ENCODE data around the gene MEFV. TPM values are rescaled to one million over a fixed set of nuclear protein-coding genes. Genes with fewer than 3 reads are reported as not detected.

The MEFV gene
- 0.27 TPM for total RNA-seq
- under 1 TPM; 0.20 to 0.45 (median 0.31) TPM for polyA plus RNA-seq (ENCODE audit: insufficient read depth in 1 of 8, insufficient read length in 8 of 8, low replicate concordance in 1 of 8)
- long read RNA-seq, donor 1, result 0 reads
- long read RNA-seq, donor 2, result 0 reads
- long read RNA-seq, donor 3, result 0 reads
- long read RNA-seq, donor 4, result 0 reads
- long read RNA-seq, donor 5, result 0 reads
- long read RNA-seq, donor 6, result 0 reads
- long read RNA-seq, donor 7, result 0 reads
- long read RNA-seq, donor 8, partial matches to known transcripts, result 5 of 5 reads
- long read RNA-seq, donor 8, other reads (novel, unspliced or antisense), result 0 of 5 reads
- long read RNA-seq, donor 9, result 0 reads
- long read RNA-seq, donor 10, result 0 reads
- long read RNA-seq, donor 11, result 0 reads

DNA sequence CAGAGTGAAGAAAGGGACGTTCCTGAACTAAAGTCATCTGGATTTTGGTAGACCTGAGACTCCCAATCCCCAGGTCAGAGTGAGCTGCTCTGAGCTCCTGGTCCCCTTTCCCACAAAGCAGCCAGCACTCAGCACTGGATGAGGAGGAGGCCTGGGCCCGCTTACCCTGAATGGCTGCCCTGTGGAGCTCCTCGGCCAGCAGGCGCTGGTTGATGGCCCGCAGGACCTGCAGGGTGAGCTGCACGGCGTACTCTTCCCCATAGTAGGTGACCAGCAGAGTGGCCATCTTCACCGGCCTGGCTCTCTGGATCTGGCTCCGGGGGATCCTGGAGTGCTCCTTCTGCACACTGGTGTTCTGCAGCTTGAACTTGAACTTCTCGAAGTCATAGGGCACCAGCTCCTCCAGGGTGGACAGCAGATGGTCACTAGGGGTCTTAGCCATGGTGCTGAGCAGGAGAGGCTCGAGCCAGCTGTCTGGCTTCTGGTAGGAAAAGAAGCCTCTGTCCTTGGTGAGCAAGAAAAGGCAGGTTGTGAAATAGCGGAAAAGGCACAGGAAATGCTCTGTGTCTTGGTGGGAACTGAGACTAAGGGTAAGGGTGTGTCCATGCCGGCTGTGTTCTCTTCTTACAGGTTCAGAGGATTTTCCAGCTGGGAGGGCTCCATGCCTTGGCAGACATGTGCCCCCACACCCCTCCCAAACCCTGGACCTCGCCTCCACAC lies at the start of gene MEFV:
TSS of gene MEFV (minus strand) at position 488 of the 720 bp plus-strand sequence. CDS start at position 442, 46 bp downstream.
- H3K27me3 ChIP-seq (ENCODE audit: control insufficient read depth, insufficient read depth, low read length), result peaks cover 12% of the 10 kb centered on the region
- H3K4me3 ChIP-seq (ENCODE audit: low read length), result no peak within 1 kb of the TSS
- peaks cover 2% of the 10 kb centered on the region for H3K4me1 ChIP-seq (ENCODE audit: control insufficient read depth, insufficient read depth, low read length)
- H3K27ac ChIP-seq (ENCODE audit: low read length), result no peak within 1 kb of the TSS
- no peaks in the 10 kb centered on the region for H3K9me3 ChIP-seq (replicated peaks; ENCODE audit: control insufficient read depth, low read depth, low read length)
- WGBS (ENCODE audit: insufficient coverage), result 85% methylated on average over 12 of the region's 14 CpGs
- peak; percentile 49 for DNase-seq
- no peaks in the 10 kb centered on the region for H3K36me3 ChIP-seq (ENCODE audit: control insufficient read depth, insufficient read depth, low read length)

GRCh38 chr16:3306078-3306477 lies 49.6 kb upstream of the MEFV start:
- Histone ChIP-seq H3K27me3 (ENCODE audit: control insufficient read depth, insufficient read depth, low read length) (peaks cover 3% of the 10 kb centered on the region), H3K36me3 (ENCODE audit: control insufficient read depth, insufficient read depth, low read length) (peaks cover 37% of the 10 kb centered on the region), H3K4me3 (ENCODE audit: low read length) (peak overlapping the region; percentile 88), H3K9me3 (replicated peaks; ENCODE audit: control insufficient read depth, low read depth, low read length) (peaks cover 80% of the 10 kb centered on the region), H3K27ac (ENCODE audit: low read length) (peak overlapping the region; percentile 97), H3K4me1 (ENCODE audit: control insufficient read depth, insufficient read depth, low read length) (peaks cover 8% of the 10 kb centered on the region)
- WGBS (ENCODE audit: insufficient coverage), result 65% methylated on average over 7 of the region's 11 CpGs
- DNase-seq, result no peak

DNA sequence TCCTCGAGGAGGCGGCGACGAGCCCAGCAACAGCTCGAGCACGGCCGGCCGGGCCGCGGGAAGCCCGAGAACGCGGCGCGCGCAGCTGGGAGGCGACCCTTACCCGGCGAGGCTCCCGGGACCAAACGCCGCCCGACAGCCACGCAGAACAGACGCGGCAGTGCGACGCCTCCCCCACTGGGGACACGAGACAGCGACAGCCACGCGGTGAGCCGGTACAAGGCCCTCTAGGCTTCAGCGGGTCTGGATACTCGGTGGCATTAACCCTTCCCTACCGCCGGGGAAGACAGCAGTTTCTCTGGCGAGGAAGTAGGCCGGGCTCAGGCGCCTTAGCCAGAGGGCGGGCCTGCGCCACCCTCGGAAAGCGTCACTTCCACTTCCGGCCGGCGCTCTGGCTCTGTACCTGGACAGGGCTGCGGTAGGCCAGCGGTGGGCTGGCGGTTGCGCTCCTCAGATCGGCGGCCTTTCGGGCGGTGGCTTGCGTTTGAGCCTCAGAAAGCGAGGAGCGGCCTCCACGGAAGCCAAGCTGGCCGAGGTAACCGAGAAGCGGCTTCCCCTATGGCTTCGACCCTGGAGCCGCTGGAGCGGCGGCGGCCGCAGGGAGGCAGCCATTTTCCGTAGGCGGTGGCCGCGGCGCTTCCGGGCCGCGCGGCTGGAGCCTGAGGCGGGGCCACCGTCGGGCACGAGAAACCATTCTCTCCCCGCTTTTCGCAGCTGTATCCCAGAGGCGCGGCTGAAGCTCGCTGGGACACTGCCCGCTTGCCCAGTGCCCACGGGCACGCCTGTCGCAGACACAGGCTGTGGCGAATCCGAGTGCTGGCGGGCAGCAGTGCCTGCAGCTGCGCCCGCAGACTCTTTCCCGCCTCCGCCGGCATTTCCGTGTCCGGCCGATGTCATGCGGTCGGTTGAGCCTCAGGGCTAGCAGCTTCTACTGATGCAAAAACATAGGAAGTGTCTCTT lies 49.0 kb upstream of the MEFV start, which contains the start of the genes TIGD7 and ZNF75A:
TSS of gene TIGD7 (minus strand) at position 322 of the 960 bp plus-strand sequence. CDS start 4,816 bp downstream, outside the sequence.
TSS of gene ZNF75A (plus strand) at position 389 of the 960 bp plus-strand sequence. CDS start 2,932 bp downstream, outside the sequence.
- peaks cover 3% of the 10 kb centered on the region for H3K27me3 ChIP-seq (ENCODE audit: control insufficient read depth, insufficient read depth, low read length)
- DNase-seq, result peak; percentile 95
- peaks cover 43% of the 10 kb centered on the region for H3K36me3 ChIP-seq (ENCODE audit: control insufficient read depth, insufficient read depth, low read length)
- peaks cover 8% of the 10 kb centered on the region for H3K4me1 ChIP-seq (ENCODE audit: control insufficient read depth, insufficient read depth, low read length)
- peaks cover 81% of the 10 kb centered on the region for H3K9me3 ChIP-seq (replicated peaks; ENCODE audit: control insufficient read depth, low read depth, low read length)
- WGBS (ENCODE audit: insufficient coverage), result under 1% methylated on average over 103 of the region's 103 CpGs
- H3K27ac ChIP-seq (ENCODE audit: low read length), result peak within 1 kb of the TSS; percentile 97
- H3K4me3 ChIP-seq (ENCODE audit: low read length), result peak within 1 kb of the TSS; percentile 88

- Histone ChIP-seq H3K36me3 (ENCODE audit: control insufficient read depth, insufficient read depth, low read length) (peaks cover 42% of the 10 kb centered on the region), H3K27me3 (ENCODE audit: control insufficient read depth, insufficient read depth, low read length) (peaks cover 3% of the 10 kb centered on the region), H3K27ac (ENCODE audit: low read length) (peak overlapping the region; percentile 97), H3K9me3 (replicated peaks; ENCODE audit: control insufficient read depth, low read depth, low read length) (peaks cover 81% of the 10 kb centered on the region), H3K4me3 (ENCODE audit: low read length) (peak overlapping the region; percentile 88), H3K4me1 (ENCODE audit: control insufficient read depth, insufficient read depth, low read length) (peaks cover 8% of the 10 kb centered on the region)
- DNase-seq, result no peak
- WGBS (ENCODE audit: insufficient coverage), result no CpG with 5 or more reads among the region's 4 CpGs
Observed at GRCh38 chr16:3304370-3304769, 47.9 kb upstream of the MEFV start.

DNA sequence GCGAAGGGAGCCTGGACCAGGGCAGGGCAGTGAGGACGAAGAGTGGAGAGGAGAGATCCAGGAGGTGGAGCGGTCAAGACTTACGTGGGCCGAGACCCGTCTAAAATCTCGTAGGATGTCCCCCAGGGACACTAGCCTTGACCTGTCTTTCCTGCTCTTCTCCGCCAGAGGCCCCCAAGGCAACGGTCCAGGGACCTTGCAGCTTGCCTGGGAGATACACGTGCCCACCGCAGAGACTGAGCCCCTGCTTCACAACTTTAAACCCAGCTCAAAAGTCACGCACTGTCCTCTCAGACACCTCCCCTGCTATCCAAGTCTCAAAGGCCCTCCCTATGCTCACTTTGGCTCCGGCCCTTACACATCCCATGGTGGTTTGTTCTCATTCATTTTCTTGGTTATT lies 39.4 kb upstream of the MEFV start:
- peaks cover 74% of the 10 kb centered on the region for H3K9me3 ChIP-seq (replicated peaks; ENCODE audit: control insufficient read depth, low read depth, low read length)
- H3K36me3 ChIP-seq (ENCODE audit: control insufficient read depth, insufficient read depth, low read length), result peaks cover 28% of the 10 kb centered on the region
- DNase-seq, result no peak
- 57% methylated on average over 12 of the region's 13 CpGs for WGBS (ENCODE audit: insufficient coverage)
- H3K4me3 ChIP-seq (ENCODE audit: low read length), result no peak overlapping the region
- peaks cover 1% of the 10 kb centered on the region for H3K27me3 ChIP-seq (ENCODE audit: control insufficient read depth, insufficient read depth, low read length)
- H3K27ac ChIP-seq (ENCODE audit: low read length), result no peak overlapping the region
- H3K4me1 ChIP-seq (ENCODE audit: control insufficient read depth, insufficient read depth, low read length), result no peaks in the 10 kb centered on the region

- no peak for DNase-seq
- H3K4me3 ChIP-seq (ENCODE audit: low read length), result no peak overlapping the region
- H3K27ac ChIP-seq (ENCODE audit: low read length), result no peak overlapping the region
- H3K4me1 ChIP-seq (ENCODE audit: control insufficient read depth, insufficient read depth, low read length), result no peaks in the 10 kb centered on the region
- H3K36me3 ChIP-seq (ENCODE audit: control insufficient read depth, insufficient read depth, low read length), result peaks cover 31% of the 10 kb centered on the region
- 31% methylated on average over 45 of the region's 45 CpGs for WGBS (ENCODE audit: insufficient coverage)
- peaks cover 2% of the 10 kb centered on the region for H3K27me3 ChIP-seq (ENCODE audit: control insufficient read depth, insufficient read depth, low read length)
- H3K9me3 ChIP-seq (replicated peaks; ENCODE audit: control insufficient read depth, low read depth, low read length), result peaks cover 76% of the 10 kb centered on the region
Observed at GRCh38 chr16:3295209-3295608, 38.8 kb upstream of the MEFV start.

DNA sequence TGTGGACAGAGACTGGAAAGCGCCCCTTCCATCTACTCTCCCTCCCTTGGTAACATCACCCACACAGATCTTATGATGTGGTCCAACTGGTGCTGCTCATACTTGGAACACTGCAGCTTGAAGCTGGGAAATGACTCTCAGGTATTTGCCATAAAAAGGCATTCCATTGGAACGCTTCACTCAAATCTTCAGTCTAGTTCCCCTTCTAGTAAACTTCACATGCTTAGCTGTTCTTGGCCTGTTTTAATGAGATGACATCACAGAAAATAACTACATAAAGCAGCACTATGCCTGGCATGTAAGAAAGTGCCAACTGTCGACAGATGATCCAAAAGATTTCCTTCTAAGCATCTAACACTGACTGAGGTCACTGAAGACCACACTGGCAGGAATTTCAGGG lies 36.2 kb upstream of the MEFV start:
- Histone ChIP-seq H3K36me3 (ENCODE audit: control insufficient read depth, insufficient read depth, low read length) (peaks cover 48% of the 10 kb centered on the region), H3K4me3 (ENCODE audit: low read length) (no peak overlapping the region), H3K27me3 (ENCODE audit: control insufficient read depth, insufficient read depth, low read length) (peaks cover 5% of the 10 kb centered on the region), H3K9me3 (replicated peaks; ENCODE audit: control insufficient read depth, low read depth, low read length) (peaks cover 85% of the 10 kb centered on the region), H3K27ac (ENCODE audit: low read length) (no peak overlapping the region), H3K4me1 (ENCODE audit: control insufficient read depth, insufficient read depth, low read length) (no peaks in the 10 kb centered on the region)
- DNase-seq, result no peak
- 100% methylated on average over 1 of the region's 3 CpGs for WGBS (ENCODE audit: insufficient coverage)

DNA sequence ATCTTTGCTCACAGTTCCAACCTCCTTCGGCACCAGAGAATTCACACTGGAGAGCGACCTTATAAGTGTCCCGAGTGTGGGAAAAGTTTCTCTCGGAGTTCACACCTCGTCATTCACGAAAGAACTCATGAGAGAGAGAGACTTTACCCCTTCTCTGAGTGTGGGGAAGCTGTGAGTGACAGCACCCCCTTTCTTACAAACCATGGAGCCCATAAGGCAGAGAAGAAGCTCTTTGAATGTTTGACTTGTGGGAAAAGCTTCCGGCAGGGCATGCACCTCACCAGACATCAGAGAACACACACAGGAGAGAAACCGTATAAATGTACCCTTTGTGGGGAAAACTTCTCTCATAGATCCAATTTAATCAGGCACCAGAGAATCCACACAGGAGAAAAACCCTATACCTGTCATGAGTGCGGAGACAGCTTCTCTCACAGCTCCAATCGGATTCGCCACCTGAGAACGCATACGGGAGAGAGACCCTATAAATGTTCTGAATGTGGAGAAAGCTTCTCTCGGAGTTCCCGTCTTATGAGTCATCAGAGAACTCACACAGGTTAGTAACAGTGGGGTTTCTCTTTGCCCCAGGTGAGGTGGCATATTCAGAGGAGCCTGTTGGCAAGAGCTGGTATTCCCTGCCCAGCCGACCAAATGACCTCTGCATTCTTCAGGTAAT lies 33.7 kb upstream of the MEFV start:
- H3K27me3 ChIP-seq (ENCODE audit: control insufficient read depth, insufficient read depth, low read length), result peaks cover 5% of the 10 kb centered on the region
- no peak overlapping the region for H3K27ac ChIP-seq (ENCODE audit: low read length)
- H3K4me1 ChIP-seq (ENCODE audit: control insufficient read depth, insufficient read depth, low read length), result peaks cover 1% of the 10 kb centered on the region
- H3K9me3 ChIP-seq (replicated peaks; ENCODE audit: control insufficient read depth, low read depth, low read length), result peaks cover 87% of the 10 kb centered on the region
- no peak overlapping the region for H3K4me3 ChIP-seq (ENCODE audit: low read length)
- WGBS (ENCODE audit: insufficient coverage), result 100% methylated on average over 2 of the region's 16 CpGs
- no peak for DNase-seq
- peaks cover 70% of the 10 kb centered on the region for H3K36me3 ChIP-seq (ENCODE audit: control insufficient read depth, insufficient read depth, low read length)

DNA sequence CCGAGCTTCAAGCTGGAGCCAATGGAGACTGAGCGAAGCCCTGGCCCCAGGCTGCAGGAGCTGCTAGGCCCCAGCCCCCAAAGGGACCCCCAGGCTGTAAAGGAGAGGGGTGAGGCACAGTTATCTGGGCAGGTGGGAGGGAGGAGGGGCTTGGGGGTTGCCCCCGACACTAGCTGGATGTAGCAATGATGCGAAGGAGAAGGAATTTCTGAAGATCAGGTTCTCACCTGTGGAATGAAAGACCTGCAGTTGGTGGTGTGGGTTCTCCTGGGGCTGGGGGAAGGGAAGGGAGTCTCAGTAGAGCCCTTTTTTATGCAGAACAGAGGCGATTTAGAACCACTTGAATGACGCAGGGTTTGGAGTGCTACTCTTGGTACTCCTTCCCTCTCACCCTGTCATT lies 28.7 kb upstream of the MEFV start:
- Histone ChIP-seq H3K9me3 (replicated peaks; ENCODE audit: control insufficient read depth, low read depth, low read length) (peaks cover 44% of the 10 kb centered on the region), H3K36me3 (ENCODE audit: control insufficient read depth, insufficient read depth, low read length) (peaks cover 49% of the 10 kb centered on the region), H3K27me3 (ENCODE audit: control insufficient read depth, insufficient read depth, low read length) (peaks cover 3% of the 10 kb centered on the region), H3K4me3 (ENCODE audit: low read length) (no peak overlapping the region), H3K4me1 (ENCODE audit: control insufficient read depth, insufficient read depth, low read length) (peaks cover 22% of the 10 kb centered on the region), H3K27ac (ENCODE audit: low read length) (no peak overlapping the region)
- DNase-seq, result no peak
- 93% methylated on average over 4 of the region's 6 CpGs for WGBS (ENCODE audit: insufficient coverage)
